Activated T-cell treated with anti-CD3 and anti-CD28 coated beads for 24 hours (primary cell): ENCODE measurements around the gene GTSE1.

Source experiments
- DNase-seq: peaks from one replicate; pipeline ENCODE4 v3.0.0-alpha.2; 2020; ENCODE audit warnings: low read depth

Gene GTSE1

GRCh38 chr22:46365166-46365624, 68.5 kb downstream of the GTSE1 start:
- DNase-seq, result no peak

DNA sequence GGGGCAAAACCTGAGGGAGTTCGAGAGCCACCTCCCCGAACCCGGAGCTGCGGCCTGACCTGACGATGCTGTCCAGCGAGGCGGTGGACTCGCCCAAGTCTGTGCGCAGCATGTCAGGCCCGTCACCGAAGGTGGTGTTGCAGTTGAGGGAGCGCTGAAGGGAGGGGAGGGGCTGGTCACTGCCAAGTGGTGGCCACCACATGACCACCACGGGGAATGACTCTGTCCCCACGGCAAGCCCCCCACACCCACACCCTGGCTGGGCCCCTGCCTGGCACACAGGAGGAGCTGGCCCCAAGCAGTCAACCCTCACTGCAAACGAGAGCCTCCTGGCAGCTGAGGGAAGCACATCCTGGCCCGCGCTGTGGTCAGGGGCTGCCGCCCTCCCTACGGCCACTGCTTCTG, 69.7 kb downstream of the GTSE1 start:
- no peak for DNase-seq

DNA sequence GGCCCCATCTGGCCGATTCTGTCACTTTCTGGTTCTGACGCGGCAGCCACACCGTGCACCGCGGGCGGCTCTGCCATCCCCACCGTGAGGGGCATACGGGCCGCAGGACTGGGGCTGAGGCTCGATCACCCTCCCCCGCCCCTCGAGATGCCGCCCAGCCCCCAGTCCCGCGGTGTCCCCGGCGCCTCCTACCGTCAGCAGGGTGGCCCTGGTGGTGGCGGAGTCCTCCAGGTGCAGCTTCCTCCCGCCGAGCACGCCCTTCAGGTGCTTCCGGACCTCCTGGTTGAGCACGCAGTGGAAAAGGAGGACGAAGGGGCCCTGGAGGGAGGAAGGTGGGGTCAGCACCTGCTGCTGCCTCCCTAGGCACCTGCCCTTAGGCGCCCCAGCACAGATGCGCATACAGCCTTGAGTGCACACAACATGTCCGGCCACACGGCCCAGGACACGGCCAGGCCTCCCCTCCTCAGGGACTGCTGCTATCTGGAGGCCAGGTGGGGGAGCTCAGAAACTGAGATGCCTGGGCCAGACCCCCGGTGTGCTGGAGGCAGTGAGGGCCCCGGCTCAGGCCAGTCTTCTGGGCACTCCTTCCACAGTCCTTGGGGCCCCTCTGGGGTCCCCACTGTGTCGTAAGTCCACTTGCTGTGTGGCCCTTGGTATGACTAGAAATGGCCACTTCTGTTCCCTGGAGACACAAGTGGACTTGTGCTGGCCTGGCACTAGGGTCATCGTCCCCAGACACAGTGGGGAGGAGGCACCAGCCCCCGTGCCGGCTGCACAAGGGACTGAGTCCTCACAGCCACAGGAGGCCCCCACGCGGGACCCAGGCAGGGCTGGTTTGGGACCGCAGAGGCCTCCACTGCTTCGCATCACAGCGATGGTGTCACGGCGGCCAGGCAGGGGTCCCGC, 70.4 kb downstream of the GTSE1 start:
- no peak for DNase-seq

- DNase-seq, result peak; percentile 54
These were observed 71.1 kb downstream of the GTSE1 start for GRCh38 chr22:46367707-46368191.

- no peak for DNase-seq
These were observed 71.8 kb downstream of the GTSE1 start for GRCh38 chr22:46368422-46368821.

DNA sequence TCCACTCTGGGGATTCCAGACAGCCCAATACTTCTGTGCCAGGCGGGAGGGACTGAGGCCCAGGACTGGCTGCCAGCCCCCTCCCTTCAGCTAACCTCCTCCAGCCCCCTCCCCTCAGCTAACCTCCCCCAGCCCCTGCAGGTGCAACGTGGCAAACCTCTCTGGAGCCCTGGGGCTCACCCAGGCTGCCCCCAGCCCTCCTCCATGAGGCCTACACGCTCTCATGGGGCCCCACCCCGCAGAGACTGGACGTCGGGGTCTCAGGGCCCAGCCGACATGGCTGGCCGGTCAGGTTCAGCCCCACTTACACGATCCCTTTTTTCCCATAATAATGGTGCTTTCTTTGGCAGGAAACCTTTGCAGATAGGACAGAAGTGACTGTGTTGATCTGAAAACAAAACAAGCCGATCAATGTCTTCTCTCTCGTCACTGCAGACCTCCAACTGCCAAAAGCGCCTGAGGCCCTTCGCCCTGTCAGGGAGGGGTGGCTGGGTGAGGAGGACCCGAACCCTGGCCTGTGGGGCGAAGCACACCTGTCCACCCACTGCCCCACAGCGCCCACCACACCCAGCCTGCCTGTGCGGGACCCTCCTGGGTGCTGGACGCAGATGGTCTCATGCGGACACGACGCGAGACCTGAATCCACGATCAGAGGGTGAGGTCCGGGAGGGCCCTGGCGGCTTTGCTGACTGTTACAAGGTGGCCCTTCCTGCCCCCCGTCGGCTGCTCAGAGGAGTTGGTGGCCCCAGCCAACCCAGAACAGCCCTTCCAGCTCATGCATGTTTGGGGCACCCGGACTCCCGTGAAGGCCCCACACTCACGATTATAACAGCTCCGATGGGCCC, 72.4 kb downstream of the GTSE1 start:
- DNase-seq, result no peak

DNA sequence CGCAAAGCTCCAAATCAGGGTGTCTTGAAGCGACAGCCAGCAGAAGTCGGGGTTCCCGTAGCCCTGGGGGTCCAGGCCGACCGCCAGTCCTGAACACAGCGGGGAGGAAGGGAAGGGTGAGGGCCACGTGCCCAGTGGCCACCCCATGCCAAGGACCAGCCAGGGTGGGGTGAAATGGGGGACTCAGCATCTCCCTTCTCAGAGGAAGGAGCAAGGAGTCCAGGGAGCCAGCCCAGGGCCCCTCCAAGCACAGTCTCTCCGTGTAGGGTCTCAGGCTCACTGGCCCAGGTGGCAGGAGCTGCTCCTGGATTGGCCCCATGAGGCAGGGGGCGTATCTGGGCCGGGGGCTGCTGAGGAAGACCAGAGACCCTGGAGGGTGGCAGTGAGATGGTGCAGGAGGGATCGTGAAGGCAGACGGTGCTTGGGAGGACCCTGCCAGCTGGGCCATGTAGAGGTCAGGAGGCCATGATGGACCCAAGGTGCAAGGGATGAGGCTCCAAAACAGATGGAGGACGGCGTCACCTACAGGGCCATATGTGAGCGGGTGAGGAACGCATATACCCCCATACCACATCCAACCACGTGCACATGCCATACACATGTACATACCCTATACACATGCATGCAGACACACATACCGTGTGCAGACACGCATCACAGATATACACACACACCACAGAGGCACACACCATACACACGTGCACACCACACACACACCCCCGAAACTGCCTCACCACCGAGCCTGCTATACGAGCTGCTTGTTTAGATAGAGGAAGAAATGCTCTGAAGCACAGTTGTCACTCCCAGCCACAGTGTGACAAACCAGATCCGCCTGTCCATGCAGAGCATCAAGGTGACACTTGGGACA, 73.3 kb downstream of the GTSE1 start:
- no peak for DNase-seq

- no peak for DNase-seq
These were observed 74.1 kb downstream of the GTSE1 start for GRCh38 chr22:46370584-46371291.

DNA sequence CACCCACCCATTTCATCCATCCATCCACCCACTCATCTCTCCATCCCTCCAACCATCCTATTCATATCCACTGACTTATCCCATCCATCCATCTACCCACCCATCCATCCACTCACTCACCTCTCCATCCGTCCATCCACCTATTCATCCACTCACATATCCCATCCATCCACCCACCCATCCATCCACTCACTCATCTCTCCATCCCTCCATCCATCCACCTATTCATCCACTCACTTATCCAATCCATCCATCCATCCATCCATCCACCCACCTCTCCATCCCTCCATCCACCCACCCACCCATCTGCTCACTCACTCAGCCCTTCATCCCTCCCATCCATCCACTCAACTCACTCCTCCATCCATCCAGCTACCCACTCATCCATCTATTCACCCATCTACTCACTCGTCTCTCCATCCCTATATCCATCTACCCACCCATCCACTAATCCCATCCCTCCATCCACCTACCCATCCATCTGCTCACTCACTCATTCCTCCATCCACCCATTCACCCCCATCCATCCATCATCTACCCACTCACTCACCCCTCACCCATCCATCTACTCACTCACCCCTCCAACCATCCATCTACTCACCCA, 75.1 kb downstream of the GTSE1 start:
- no peak for DNase-seq

DNA sequence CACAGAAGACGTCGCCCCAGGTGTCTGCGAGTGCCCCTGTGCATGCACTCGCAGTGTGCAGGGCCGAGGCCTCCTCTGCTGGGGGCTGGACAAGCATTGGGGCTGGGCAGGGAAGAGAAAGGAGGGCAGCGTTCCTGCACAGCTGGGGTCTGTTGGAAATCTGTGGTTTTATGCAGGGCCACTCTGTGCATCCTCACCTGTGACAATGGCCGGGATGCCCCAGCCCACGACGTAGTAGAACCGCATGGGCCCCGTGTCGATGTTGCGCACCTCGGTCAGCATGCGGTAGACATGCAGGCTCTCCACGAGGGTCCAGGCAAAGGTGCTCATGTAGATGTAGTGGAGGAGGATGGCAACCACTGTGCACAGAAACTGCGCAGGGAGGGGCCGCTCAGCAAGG, 76.0 kb downstream of the GTSE1 start:
- no peak for DNase-seq

DNA sequence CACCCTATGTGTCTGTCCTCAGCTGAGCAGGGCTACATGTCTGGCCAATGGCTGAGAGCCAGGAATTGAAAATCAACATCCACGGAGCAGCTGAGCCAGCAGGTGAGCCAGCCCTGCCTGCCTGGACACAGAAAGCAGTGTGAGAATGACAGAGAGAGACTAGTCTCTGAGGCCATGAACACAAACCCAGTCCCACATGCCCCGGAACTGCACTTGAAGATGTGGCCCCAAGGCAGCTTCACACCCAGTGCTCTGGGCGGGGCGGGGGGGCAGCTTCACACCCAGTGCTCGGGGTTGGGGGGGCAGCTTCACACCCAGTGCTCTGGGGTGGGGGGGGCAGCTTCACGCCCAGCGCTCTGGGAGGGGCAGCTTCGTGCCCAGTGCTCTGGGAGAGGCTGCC, 76.5 kb downstream of the GTSE1 start:
- no peak for DNase-seq

DNA sequence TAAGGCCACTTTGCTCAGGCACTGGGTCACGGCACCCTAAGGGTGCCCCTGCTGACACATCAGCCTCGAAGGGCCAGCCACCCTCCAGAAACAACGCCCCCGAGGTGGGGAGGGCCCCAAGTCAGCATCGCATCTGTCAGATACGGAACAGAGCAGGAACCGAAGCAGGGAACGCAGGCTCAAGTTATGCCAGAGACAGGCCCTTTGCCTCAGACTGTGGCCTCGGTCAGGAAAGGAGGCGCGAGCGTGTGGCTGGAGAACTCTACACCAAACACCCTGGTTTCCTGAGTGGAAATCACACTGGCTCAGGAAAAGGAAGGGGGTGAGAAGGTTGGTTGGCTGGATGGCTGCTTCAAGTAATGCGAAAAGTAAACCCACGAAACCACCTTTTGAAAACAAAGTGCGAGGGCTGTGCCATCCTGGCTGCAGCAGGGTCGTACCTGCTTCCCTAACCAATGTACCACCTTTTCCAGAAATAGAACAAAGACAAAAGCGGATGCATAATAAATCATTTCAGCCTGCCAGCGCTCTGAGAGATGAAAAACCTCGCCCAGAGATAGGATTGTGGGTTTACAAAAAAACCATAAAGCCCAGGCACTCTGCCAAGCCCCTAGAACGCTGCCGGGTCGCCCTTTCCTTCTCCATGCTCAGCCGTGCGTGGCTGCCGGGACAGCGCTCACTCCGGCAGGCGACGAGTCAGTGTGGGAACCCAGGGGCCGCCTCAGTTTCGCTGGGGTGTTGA, 77.4 kb downstream of the GTSE1 start:
- no peak for DNase-seq

- no peak for DNase-seq
These were observed 78.2 kb downstream of the GTSE1 start for GRCh38 chr22:46374663-46375474.

DNA sequence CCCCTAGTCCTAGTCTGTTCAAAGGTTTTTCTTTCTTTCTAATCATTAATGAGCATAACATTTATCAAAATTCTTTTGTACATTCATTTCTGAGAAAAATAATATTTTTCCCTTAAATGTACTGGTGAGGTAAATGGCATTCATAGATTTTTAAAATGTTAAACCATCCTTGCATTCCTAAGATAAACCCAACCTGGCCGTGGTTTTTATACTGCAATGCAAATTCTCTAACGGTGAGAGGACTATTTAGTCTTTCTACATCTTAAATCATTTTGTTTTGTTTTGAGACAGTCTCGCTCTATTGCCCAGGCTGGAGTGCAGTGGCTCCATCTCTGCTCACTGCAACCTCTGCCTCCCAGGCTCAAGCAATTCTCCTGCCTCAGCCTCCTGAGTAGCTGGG, 79.4 kb downstream of the GTSE1 start:
- DNase-seq, result no peak

DNA sequence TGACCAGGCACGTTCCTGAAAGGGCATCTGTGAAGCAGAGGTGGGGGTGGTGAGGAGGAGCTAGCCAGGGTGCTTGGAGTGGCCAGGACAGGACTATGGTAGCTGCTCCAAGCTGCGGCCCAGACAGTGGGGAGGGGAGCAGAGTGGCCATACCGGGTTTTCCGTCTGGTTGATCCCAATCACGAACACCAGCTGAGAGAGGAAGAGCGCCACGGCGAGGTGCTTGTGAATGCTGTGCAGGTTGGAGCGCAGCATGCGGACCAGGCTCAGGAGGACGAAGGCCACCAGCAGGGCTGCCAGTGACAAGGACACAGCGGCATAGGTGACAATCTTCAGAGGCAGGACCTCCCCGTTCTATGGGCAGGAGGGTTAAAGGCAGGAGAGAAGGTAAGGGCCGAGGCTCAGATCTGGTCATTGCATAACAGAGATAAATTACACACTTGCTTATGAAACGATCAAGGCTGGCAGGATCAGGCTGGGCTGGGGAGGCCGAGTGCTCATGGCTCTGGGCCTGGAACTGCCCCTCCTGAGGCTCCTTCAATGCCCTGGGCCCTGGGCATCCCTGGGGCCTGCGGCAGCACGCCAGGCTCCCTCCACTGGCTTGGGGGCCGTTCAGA, 80.3 kb downstream of the GTSE1 start:
- DNase-seq, result no peak

DNA sequence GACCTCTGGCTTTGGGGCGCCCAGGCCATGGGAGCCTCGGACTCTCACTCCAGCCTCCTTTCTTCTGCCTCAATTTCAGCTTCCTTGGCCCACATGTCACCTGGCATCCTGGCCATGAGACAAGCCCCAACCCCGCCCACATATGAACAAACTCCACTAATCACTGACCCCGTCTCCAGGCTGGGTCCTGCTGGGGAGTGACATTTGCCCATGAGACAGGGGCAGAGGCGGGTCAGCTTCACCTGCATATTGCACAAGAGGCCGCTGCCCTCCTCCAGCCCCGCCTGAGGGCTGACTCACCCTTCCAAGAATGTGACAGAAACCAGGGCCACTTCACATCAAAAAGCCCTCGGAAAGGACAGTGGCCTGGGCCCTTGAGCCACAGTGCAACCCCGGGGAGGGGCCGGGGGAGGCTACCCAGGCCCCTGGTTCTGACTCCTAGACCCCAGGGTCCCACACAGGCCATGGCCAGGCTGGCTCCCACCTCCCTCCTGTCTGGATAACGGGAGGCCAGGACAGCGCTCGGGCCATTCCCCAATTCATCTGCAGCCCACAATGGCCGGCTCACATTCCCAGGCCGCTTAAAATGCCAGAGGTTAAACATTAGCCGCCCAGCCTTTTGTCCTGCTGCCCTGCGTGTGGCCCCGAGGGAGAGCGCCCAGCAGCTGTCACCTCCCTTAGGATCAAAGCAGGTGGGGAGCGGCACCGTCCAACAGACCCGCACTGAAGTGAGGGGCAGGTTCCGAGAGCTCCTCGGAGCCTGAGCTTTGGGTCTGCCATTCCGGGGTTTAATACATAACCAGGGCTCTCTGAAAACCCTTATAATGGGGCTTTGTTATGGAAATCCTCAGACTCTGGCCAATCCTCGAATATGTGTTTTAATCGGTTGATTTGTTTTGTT, 81.1 kb downstream of the GTSE1 start:
- no peak for DNase-seq

GRCh38 chr22:46378426-46379065, 81.9 kb downstream of the GTSE1 start:
- no peak for DNase-seq
